ENCODE results near the gene NEUROG1. TPM values are rescaled to one million over a fixed set of nuclear protein-coding genes. Genes with fewer than 3 reads are reported as not detected.
A peak's percentile ranks its signal among the peaks of the same experiment; 100 is the strongest.
"Not testable (repeated sequence)": the region's sequence is repeated elsewhere in the genome, so short reads cannot be mapped to it uniquely, and the experiment has no call there.

NEUROG1 gene
- total RNA-seq, 6 experiments from 2014 or later, result not detected

- no peak overlapping the region for H3K27ac Mint-ChIP-seq
- H3K9me3 Mint-ChIP-seq, result peaks cover 9% of the 10 kb centered on the region; the same call in 1 of the 2 replicates
- H3K27me3 Mint-ChIP-seq (ENCODE audit: insufficient read depth), result peaks cover 38% of the 10 kb centered on the region
Observed at GRCh38 chr5:135501965-135502364, 33.8 kb downstream of the NEUROG1 start.

GRCh38 chr5:135498637-135498995 is 37.1 kb downstream of the NEUROG1 start:
- no peak overlapping the region for H3K4me3 Mint-ChIP-seq
- H3K9me3 Mint-ChIP-seq, result peaks cover under 1% of the 10 kb centered on the region; the same call in 1 of the 2 replicates
- no peaks in the 10 kb centered on the region for H3K36me3 Mint-ChIP-seq (ENCODE audit: low read depth)
- H3K4me1 Mint-ChIP-seq (ENCODE audit: low read depth), result peaks cover 17% of the 10 kb centered on the region
- no peak overlapping the region for H3K27ac Mint-ChIP-seq
- peaks cover 32% of the 10 kb centered on the region for H3K27me3 Mint-ChIP-seq (ENCODE audit: insufficient read depth)
- no peak for DNase-seq
- no peak for TF ChIP-seq CTCF (IDR thresholded peaks at IDR 0.05)

More at GRCh38 chr5:135501965-135502364, 33.8 kb downstream of the NEUROG1 start:
- no peak for DNase-seq
- Mint-ChIP-seq H3K36me3 (ENCODE audit: low read depth) (no peaks in the 10 kb centered on the region), H3K4me1 (ENCODE audit: low read depth) (0 out of 2 replicates have a peak, but pooled peaks cover 5% of the 10 kb centered on the region), H3K4me3 (no peak overlapping the region)
- no peak for TF ChIP-seq CTCF (IDR thresholded peaks at IDR 0.05)

- TF ChIP-seq CTCF (IDR thresholded peaks at IDR 0.05), result no peak
Observed at GRCh38 chr5:135497971-135498636, 37.7 kb downstream of the NEUROG1 start.

GRCh38 chr5:135495531-135495930 is 40.2 kb downstream of the NEUROG1 start:
- Mint-ChIP-seq H3K27me3 (ENCODE audit: insufficient read depth) (peaks cover 12% of the 10 kb centered on the region), H3K4me1 (ENCODE audit: low read depth) (peaks cover 27% of the 10 kb centered on the region)
- not testable (repeated sequence) for H3K4me3 Mint-ChIP-seq; H3K27ac Mint-ChIP-seq; H3K36me3 Mint-ChIP-seq (ENCODE audit: low read depth); H3K9me3 Mint-ChIP-seq; DNase-seq

More at GRCh38 chr5:135497971-135498636, 37.7 kb downstream of the NEUROG1 start:
- H3K9me3 Mint-ChIP-seq, result no peaks in the 10 kb centered on the region; the same call in 1 of the 2 replicates
- H3K4me1 Mint-ChIP-seq (ENCODE audit: low read depth), result peaks cover 22% of the 10 kb centered on the region
- H3K27me3 Mint-ChIP-seq (ENCODE audit: insufficient read depth), result peaks cover 27% of the 10 kb centered on the region
- H3K4me3 Mint-ChIP-seq, result no peak overlapping the region
- no peak overlapping the region for H3K27ac Mint-ChIP-seq
- H3K36me3 Mint-ChIP-seq (ENCODE audit: low read depth), result no peaks in the 10 kb centered on the region
- no peak for DNase-seq

- Mint-ChIP-seq H3K9me3 (0 out of 2 replicates have a peak, but pooled peaks cover 4% of the 10 kb centered on the region), H3K36me3 (ENCODE audit: low read depth) (no peaks in the 10 kb centered on the region), H3K4me1 (ENCODE audit: low read depth) (peaks cover 33% of the 10 kb centered on the region), H3K27me3 (ENCODE audit: insufficient read depth) (peaks cover 12% of the 10 kb centered on the region), H3K4me3 (peak overlapping the region; percentile 57), H3K27ac (peak overlapping the region; percentile 95)
- TF ChIP-seq CTCF (IDR thresholded peaks at IDR 0.05), result no peak
- no peak for DNase-seq
Observed at GRCh38 chr5:135494196-135494595, 41.6 kb downstream of the NEUROG1 start.

GRCh38 chr5:135493406-135494180 is 42.2 kb downstream of the NEUROG1 start:
- H3K27me3 Mint-ChIP-seq (ENCODE audit: insufficient read depth), result peaks cover 12% of the 10 kb centered on the region
- peak; percentile 89 for DNase-seq
- H3K27ac Mint-ChIP-seq, result peak overlapping the region; percentile 95
- H3K9me3 Mint-ChIP-seq, result 0 out of 2 replicates have a peak, but pooled peaks cover 4% of the 10 kb centered on the region
- peaks cover 37% of the 10 kb centered on the region for H3K4me1 Mint-ChIP-seq (ENCODE audit: low read depth)
- no peaks in the 10 kb centered on the region for H3K36me3 Mint-ChIP-seq (ENCODE audit: low read depth)
- peak overlapping the region; percentile 57 for H3K4me3 Mint-ChIP-seq
- no peak for TF ChIP-seq CTCF (IDR thresholded peaks at IDR 0.05)

All from HFFc6 (cell line).